T-helper 1 cell treated with Interleukin-12 subunit alpha and Interleukin-12 subunit beta and Interleukin-4 antibody, amounts not matched to agents 30 μg/mL and 1 μg/mL, for 36 hours (primary cell): Measurements from ENCODE around the gene CNPPD1.

Source experiments
- H3K27ac Mint-ChIP-seq: one replicate; pipeline ENCODE4 v1.8.0; 2021; ENCODE audit warnings: mild to moderate bottlenecking, mixed read lengths
- H3K27me3 Mint-ChIP-seq: one replicate; pipeline ENCODE4 v1.8.0; 2021; ENCODE audit warnings: low read depth, mixed read lengths
- H3K36me3 Mint-ChIP-seq: one replicate; pipeline ENCODE4 v1.8.0; 2021; ENCODE audit warnings: low read depth, mixed read lengths
- H3K4me1 Mint-ChIP-seq: one replicate; pipeline ENCODE4 v1.8.0; 2021; ENCODE audit warnings: low read depth, mixed read lengths
- H3K4me3 Mint-ChIP-seq: one replicate; pipeline ENCODE4 v1.8.0; 2021; ENCODE audit warnings: mild to moderate bottlenecking, moderate library complexity, mixed read lengths
- H3K9me3 Mint-ChIP-seq: one replicate; pipeline ENCODE4 v1.8.0; 2021; ENCODE audit warnings: mixed read lengths

The CNPPD1 gene

DNA sequence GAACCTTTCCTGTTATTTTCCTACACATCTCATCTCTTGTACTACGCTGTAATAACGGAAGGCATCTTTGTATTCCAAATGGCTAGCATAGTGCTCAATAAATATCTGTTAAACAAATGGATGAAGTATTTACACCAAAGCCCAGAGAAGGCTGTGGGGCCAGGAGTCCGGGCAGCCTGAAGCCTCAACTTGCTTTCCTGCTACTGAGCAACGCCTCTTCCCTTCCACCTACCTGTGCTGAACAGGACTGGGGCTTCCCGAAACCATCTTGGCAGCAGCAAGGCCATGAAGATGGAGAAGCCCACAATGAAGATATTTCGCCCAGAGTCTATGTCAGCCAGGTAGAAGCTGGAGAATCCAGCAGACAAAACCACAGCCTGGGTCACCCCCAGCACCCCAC, 13.6 kb downstream of the CNPPD1 start:
- peaks cover 18% of the 10 kb centered on the region for H3K4me1 Mint-ChIP-seq
- peaks cover 5% of the 10 kb centered on the region for H3K36me3 Mint-ChIP-seq
- no peaks in the 10 kb centered on the region for H3K27me3 Mint-ChIP-seq
- H3K27ac Mint-ChIP-seq: no peak overlapping the region
- no peak overlapping the region for H3K4me3 Mint-ChIP-seq
- no peaks in the 10 kb centered on the region for H3K9me3 Mint-ChIP-seq

DNA sequence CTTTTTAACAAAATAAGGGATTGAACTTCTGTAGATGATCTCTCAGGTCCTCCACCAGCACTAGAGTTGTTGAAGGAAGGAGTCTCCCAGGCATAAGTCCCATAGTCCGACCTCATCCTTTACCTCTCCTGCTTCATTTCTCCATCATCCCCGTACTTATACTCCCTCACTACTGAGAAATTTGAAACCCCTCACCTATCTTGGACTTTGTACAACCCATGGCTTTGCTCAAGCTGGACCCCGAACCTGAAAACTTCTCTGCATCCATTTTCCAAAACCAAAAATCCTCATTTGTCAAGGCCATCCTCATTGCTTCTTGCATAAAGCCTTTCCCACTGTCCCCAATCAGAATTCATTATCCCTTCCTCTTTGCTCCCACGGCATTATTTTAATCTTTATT, 15.6 kb downstream of the CNPPD1 start:
- no peaks in the 10 kb centered on the region for H3K27me3 Mint-ChIP-seq
- H3K9me3 Mint-ChIP-seq: no peaks in the 10 kb centered on the region
- H3K4me3 Mint-ChIP-seq: peak overlapping the region; percentile 91
- H3K27ac Mint-ChIP-seq: peak overlapping the region; percentile 97
- H3K36me3 Mint-ChIP-seq: peaks cover 6% of the 10 kb centered on the region
- peaks cover 18% of the 10 kb centered on the region for H3K4me1 Mint-ChIP-seq

GRCh38 chr2:219160186-219161017, 16.3 kb downstream of the CNPPD1 start, which contains the start of gene NHEJ1:
Gene NHEJ1 (minus strand): TSS chr2:219160815. CDS start chr2:219158362, 2,453 bp downstream.
- H3K27ac Mint-ChIP-seq: peak within 1 kb of the TSS; percentile 97
- H3K4me1 Mint-ChIP-seq: peaks cover 18% of the 10 kb centered on the region
- H3K27me3 Mint-ChIP-seq: no peaks in the 10 kb centered on the region
- no peaks in the 10 kb centered on the region for H3K9me3 Mint-ChIP-seq
- peaks cover 6% of the 10 kb centered on the region for H3K36me3 Mint-ChIP-seq
- peak within 1 kb of the TSS; percentile 91 for H3K4me3 Mint-ChIP-seq

- Mint-ChIP-seq H3K36me3 (peaks cover 6% of the 10 kb centered on the region), H3K4me3 (peak overlapping the region; percentile 91), H3K9me3 (no peaks in the 10 kb centered on the region), H3K4me1 (peaks cover 18% of the 10 kb centered on the region), H3K27ac (peak overlapping the region; percentile 97), H3K27me3 (no peaks in the 10 kb centered on the region)
These were observed 16.9 kb downstream of the CNPPD1 start for GRCh38 chr2:219159771-219160185.

GRCh38 chr2:219158586-219158985, 18.1 kb downstream of the CNPPD1 start:
- Mint-ChIP-seq H3K27ac (no peak overlapping the region), H3K4me1 (peaks cover 18% of the 10 kb centered on the region), H3K9me3 (no peaks in the 10 kb centered on the region), H3K4me3 (no peak overlapping the region), H3K36me3 (peaks cover 6% of the 10 kb centered on the region), H3K27me3 (no peaks in the 10 kb centered on the region)

DNA sequence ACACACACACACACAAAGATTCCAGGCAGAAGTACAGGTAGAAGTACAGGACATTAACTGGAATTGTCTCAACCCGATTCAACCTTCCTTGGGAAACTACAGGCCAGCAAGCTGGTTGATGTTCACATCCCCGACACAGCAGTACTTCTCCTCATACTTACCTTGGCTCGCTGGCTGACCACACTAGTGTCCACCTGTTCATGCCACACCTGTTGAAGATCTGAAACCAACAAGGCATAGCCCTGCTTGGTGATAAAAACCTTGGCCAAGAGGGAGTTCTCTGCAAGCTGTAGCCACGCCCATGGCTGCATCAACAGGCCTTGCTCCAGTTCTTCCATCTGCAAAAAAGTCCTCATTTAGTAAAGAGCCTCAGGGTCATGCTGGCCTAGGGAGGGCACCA, 18.7 kb downstream of the CNPPD1 start:
- no peaks in the 10 kb centered on the region for H3K27me3 Mint-ChIP-seq
- H3K36me3 Mint-ChIP-seq: peaks cover 6% of the 10 kb centered on the region
- no peaks in the 10 kb centered on the region for H3K9me3 Mint-ChIP-seq
- no peak overlapping the region for H3K4me3 Mint-ChIP-seq
- peaks cover 18% of the 10 kb centered on the region for H3K4me1 Mint-ChIP-seq
- no peak overlapping the region for H3K27ac Mint-ChIP-seq

DNA sequence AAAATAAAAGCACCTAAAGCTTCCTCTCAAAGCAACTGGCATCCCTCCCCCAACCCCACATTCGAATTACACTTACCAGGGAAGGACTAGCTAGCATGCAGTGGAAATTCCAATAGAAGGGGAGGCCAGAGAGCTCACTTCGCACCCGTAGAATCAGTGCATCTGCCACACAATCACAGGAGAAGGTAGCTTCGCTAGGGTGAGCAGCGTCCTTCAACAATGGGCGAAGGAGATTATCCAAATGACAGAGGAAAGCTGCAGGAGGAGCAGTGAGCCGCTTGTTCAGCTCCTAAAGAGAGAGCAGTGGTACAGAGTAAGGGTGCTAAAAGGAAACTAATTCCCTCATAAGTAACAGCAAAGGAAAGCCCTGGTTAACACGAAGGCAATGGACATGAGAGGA, 19.3 kb downstream of the CNPPD1 start:
- no peak overlapping the region for H3K4me3 Mint-ChIP-seq
- H3K27ac Mint-ChIP-seq: no peak overlapping the region
- H3K9me3 Mint-ChIP-seq: no peaks in the 10 kb centered on the region
- peaks cover 6% of the 10 kb centered on the region for H3K36me3 Mint-ChIP-seq
- peaks cover 18% of the 10 kb centered on the region for H3K4me1 Mint-ChIP-seq
- H3K27me3 Mint-ChIP-seq: no peaks in the 10 kb centered on the region

- no peaks in the 10 kb centered on the region for H3K9me3 Mint-ChIP-seq
- peaks cover 10% of the 10 kb centered on the region for H3K4me1 Mint-ChIP-seq
- H3K36me3 Mint-ChIP-seq: peaks cover 6% of the 10 kb centered on the region
- no peaks in the 10 kb centered on the region for H3K27me3 Mint-ChIP-seq
- no peak overlapping the region for H3K27ac Mint-ChIP-seq
- no peak overlapping the region for H3K4me3 Mint-ChIP-seq
These were observed 21.6 kb downstream of the CNPPD1 start for GRCh38 chr2:219155054-219155644.

- Mint-ChIP-seq H3K9me3 (no peaks in the 10 kb centered on the region), H3K27ac (no peak overlapping the region), H3K4me3 (no peak overlapping the region), H3K4me1 (no peaks in the 10 kb centered on the region), H3K36me3 (peaks cover 10% of the 10 kb centered on the region), H3K27me3 (no peaks in the 10 kb centered on the region)
These were observed 27.1 kb downstream of the CNPPD1 start for GRCh38 chr2:219149667-219150066.

- no peak overlapping the region for H3K4me3 Mint-ChIP-seq
- peaks cover 24% of the 10 kb centered on the region for H3K36me3 Mint-ChIP-seq
- H3K27me3 Mint-ChIP-seq: no peaks in the 10 kb centered on the region
- no peaks in the 10 kb centered on the region for H3K9me3 Mint-ChIP-seq
- no peak overlapping the region for H3K27ac Mint-ChIP-seq
- no peaks in the 10 kb centered on the region for H3K4me1 Mint-ChIP-seq
These were observed 34.4 kb downstream of the CNPPD1 start for GRCh38 chr2:219142329-219142728.

DNA sequence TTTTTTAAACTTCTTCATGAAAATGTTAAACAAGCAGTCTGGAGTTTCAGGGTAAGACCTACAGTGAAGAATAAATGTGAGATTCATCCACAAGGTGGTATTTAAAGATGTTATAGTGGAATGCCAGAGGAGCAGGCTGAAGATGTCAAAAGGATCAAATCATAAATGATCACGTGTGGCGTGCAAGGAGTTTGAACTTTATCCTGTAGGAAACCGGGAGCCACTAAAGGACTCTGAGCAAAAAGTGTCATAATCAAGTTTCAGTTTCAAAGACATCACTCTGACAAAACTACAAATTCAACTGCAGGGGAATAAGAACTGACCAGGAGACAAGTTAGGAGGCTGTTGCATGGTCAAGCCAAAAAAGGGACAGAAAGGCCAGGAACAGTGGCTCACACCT, 36.0 kb downstream of the CNPPD1 start:
- Mint-ChIP-seq H3K36me3 (peaks cover 16% of the 10 kb centered on the region), H3K27ac (no peak overlapping the region)

GRCh38 chr2:219133976-219134375, 42.7 kb downstream of the CNPPD1 start:
- Mint-ChIP-seq H3K27me3 (no peaks in the 10 kb centered on the region), H3K4me1 (no peaks in the 10 kb centered on the region), H3K27ac (no peak overlapping the region), H3K4me3 (no peak overlapping the region), H3K9me3 (no peaks in the 10 kb centered on the region), H3K36me3 (peaks cover 3% of the 10 kb centered on the region)

More for the DNA sequence above, 36.0 kb downstream of the CNPPD1 start:
- Mint-ChIP-seq H3K27me3 (no peaks in the 10 kb centered on the region), H3K4me3 (no peak overlapping the region), H3K4me1 (no peaks in the 10 kb centered on the region), H3K9me3 (no peaks in the 10 kb centered on the region)

- H3K9me3 Mint-ChIP-seq: no peaks in the 10 kb centered on the region
- no peak overlapping the region for H3K4me3 Mint-ChIP-seq
- no peaks in the 10 kb centered on the region for H3K4me1 Mint-ChIP-seq
- H3K36me3 Mint-ChIP-seq: no peaks in the 10 kb centered on the region
- no peak overlapping the region for H3K27ac Mint-ChIP-seq
- H3K27me3 Mint-ChIP-seq: no peaks in the 10 kb centered on the region
These were observed 45.0 kb downstream of the CNPPD1 start for GRCh38 chr2:219131744-219132143.

DNA sequence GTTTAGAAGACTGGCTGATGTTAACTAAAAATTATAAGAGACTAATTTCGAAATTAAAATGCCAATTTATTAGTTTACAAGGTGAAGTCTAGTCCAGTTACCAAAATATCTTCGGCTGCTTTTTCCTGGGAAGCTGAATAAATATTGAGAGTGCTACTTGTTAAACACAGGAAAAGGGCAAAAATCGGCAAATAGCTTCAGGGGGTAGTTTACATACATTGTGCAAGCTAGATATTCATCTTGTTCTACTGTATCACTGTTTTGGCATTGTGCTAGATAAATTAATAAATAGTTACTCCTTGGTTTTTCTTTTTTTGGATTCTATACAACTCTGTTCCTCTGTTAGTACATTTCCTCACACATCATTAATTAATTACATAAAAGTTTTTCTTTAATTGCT, 45.4 kb downstream of the CNPPD1 start:
- H3K27ac Mint-ChIP-seq: no peak overlapping the region
- H3K4me3 Mint-ChIP-seq: no peak overlapping the region
- no peaks in the 10 kb centered on the region for H3K9me3 Mint-ChIP-seq
- no peaks in the 10 kb centered on the region for H3K36me3 Mint-ChIP-seq
- H3K27me3 Mint-ChIP-seq: no peaks in the 10 kb centered on the region
- no peaks in the 10 kb centered on the region for H3K4me1 Mint-ChIP-seq

DNA sequence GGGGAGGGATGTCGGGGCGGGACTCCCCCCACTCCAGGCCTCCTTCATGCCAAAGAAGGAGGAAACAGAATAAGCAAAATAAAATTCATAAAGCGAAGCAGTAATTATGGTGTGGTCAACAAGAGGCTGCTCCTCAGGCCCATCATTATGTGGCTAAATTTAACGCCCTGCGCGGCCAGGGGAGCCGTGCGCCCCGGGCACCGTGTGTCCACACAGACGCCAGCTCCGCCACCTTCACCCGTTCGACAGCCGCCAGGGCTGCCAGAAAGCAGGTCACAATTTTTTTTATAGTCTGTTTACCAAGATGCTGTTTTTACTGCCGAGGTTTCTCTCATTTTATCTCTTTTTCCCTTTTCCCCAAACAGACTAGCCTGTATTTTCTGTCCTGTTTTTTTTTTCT, 47.1 kb downstream of the CNPPD1 start:
- Mint-ChIP-seq H3K36me3 (no peaks in the 10 kb centered on the region), H3K9me3 (no peaks in the 10 kb centered on the region), H3K27me3 (no peaks in the 10 kb centered on the region), H3K4me3 (no peak overlapping the region), H3K27ac (no peak overlapping the region), H3K4me1 (peaks cover 2% of the 10 kb centered on the region)
